K562 (cell line): Measurements from ENCODE around the gene PPP1R3G.

Experiments used
- CEBPZ ChIP-seq: fragments of 150-350 bp; IDR thresholded peaks from 2 replicates; pipeline ENCODE4 v1.6.1; 2014; ENCODE audit warnings: low read depth, mild to moderate bottlenecking, low read length, borderline replicate concordance
- CTCF ChIP-seq, 3 experiments: IDR thresholded peaks in 2 of 3; conservative IDR thresholded peaks in 1 of 3; 2 replicates each; pipeline ENCODE4 v1.5.1; 2011 to 2012; ENCODE audit warnings: low read length in 3 of 3, mild to moderate bottlenecking in 3 of 3, control low read depth in 2 of 3, improper control_type of control experiment in 1 of 3, inconsistent platforms in 1 of 3, low read depth in 1 of 3, mixed read lengths in 1 of 3, moderate library complexity in 1 of 3; ENCODE audit not compliant: insufficient read depth in 2 of 3
- E2F6 ChIP-seq, 2 experiments: IDR thresholded peaks; 2 replicates each; pipeline ENCODE4 v1.6.1; 2011; ENCODE audit warnings: borderline replicate concordance in 1 of 2, control low read depth in 1 of 2, low read depth in 1 of 2, low read length in 1 of 2, mild to moderate bottlenecking in 1 of 2, mixed read lengths in 1 of 2, moderate library complexity in 1 of 2; ENCODE audit not compliant: insufficient read depth in 1 of 2, insufficient read length in 1 of 2, poor library complexity in 1 of 2, severe bottlenecking in 1 of 2; ENCODE audit errors: extremely low read depth in 1 of 2
- ETV6 ChIP-seq, 3 experiments: fragments of 150-350 bp in 1 of 3; sonication (generic) in 1 of 3; formaldehyde crosslinking in 1 of 3; IDR thresholded peaks; 2 replicates each; pipeline versions ENCODE4 v1.6.1 to v1.8.0; 2014 to 2022; ENCODE audit warnings: borderline replicate concordance in 2 of 3, low read depth in 2 of 3, antibody characterized with exemption in 1 of 3, low read length in 1 of 3, mild to moderate bottlenecking in 1 of 3, missing genetic modification reagents in 1 of 3
- EZH2 ChIP-seq: IDR thresholded peaks from 2 replicates; pipeline ENCODE4 v1.6.1; 2012; ENCODE audit warnings: low read depth, mild to moderate bottlenecking, inconsistent platforms, low read length, borderline replicate concordance
- KDM1A ChIP-seq, 2 experiments: fragments of 450-650 bp; IDR thresholded peaks; 2 replicates each; pipeline ENCODE4 v1.6.1; 2016; ENCODE audit warnings: mild to moderate bottlenecking in 2 of 2
- LCOR ChIP-seq: sonication (generic); formaldehyde crosslinking; IDR thresholded peaks from 2 replicates; pipeline ENCODE4 v1.8.0; 2022; ENCODE audit warnings: mild to moderate bottlenecking, missing genetic modification reagents
- MAFK ChIP-seq: IDR thresholded peaks from 2 replicates; pipeline ENCODE4 v1.6.1; 2011; ENCODE audit warnings: low read length, improper control_type of control experiment
- MLLT1 ChIP-seq, 2 experiments: fragments of 450-650 bp; IDR thresholded peaks; 2 replicates each; pipeline ENCODE4 v1.6.1; 2016
- POLR2AphosphoS5 ChIP-seq: IDR thresholded peaks from 2 replicates; pipeline ENCODE4 v1.6.1; 2011; ENCODE audit warnings: mild to moderate bottlenecking, low read depth, low read length, moderate library complexity; ENCODE audit not compliant: control insufficient read depth, insufficient read depth
- RBM34 ChIP-seq: fragments of 200-400 bp; formaldehyde crosslinking; IDR thresholded peaks from 2 replicates; pipeline ENCODE4 v1.6.1; 2018; ENCODE audit warnings: low read length, borderline replicate concordance; ENCODE audit not compliant: insufficient read depth
- ZNF143 ChIP-seq: sonication (generic); formaldehyde crosslinking; IDR thresholded peaks from 2 replicates; pipeline ENCODE4 v1.9.0; 2022; ENCODE audit warnings: mild to moderate bottlenecking, missing genetic modification reagents
- ZNF274 ChIP-seq: IDR thresholded peaks from 2 replicates; pipeline ENCODE4 v1.6.1; 2011; ENCODE audit warnings: low read depth, mild to moderate bottlenecking, low read length, moderate library complexity, borderline replicate concordance
- ZNF717 ChIP-seq: fragments of 250-450 bp; sonication (Bioruptor Pico); IDR thresholded peaks from 2 replicates; pipeline ENCODE4 v1.5.0; 2021

GRCh38 chr6:5108068-5108467, 22.9 kb downstream of the PPP1R3G start:
- TF ChIP-seq ZNF717 (no peak), MAFK (no peak), POLR2AphosphoS5 (no peak), E2F6 (IDR thresholded peaks at IDR 0.05; ENCODE audit: borderline replicate concordance in 1 of 2, extremely low read depth in 1 of 2, insufficient read depth in 1 of 2, insufficient read length in 1 of 2, low read depth in 1 of 2, low read length in 1 of 2, poor library complexity in 1 of 2, severe bottlenecking in 1 of 2) (no peak), LCOR (CRISPR knock-in tag) (no peak), KDM1A (IDR thresholded peaks at IDR 0.05) (no peak), CEBPZ (no peak), ETV6 (IDR thresholded peaks at IDR 0.05; ENCODE audit: borderline replicate concordance in 1 of 2, low read depth in 2 of 2, low read length in 1 of 2) (no peak), ETV6 (CRISPR knock-in tag; IDR thresholded peaks at IDR 0.05; ENCODE audit: borderline replicate concordance) (no peak), CTCF (IDR thresholded peaks at IDR 0.05 in 2 of 3, conservative IDR thresholded peaks at IDR 0.05 in 1 of 3; ENCODE audit: insufficient read depth in 2 of 3, low read depth in 1 of 3, low read length in 3 of 3) (no peak), EZH2 (no peak), RBM34 (no peak), ZNF143 (CRISPR knock-in tag) (no peak), MLLT1 (IDR thresholded peaks at IDR 0.05) (no peak), ZNF274 (no peak)
